ENCODE results near the gene CDK5RAP1. TPM values are rescaled to one million over a fixed set of nuclear protein-coding genes. Genes with fewer than 3 reads are reported as not detected.

Gene CDK5RAP1
- total and polyA plus RNA-seq, 10 donors: 21.3 to 93.0 (median 33.7) TPM

DNA sequence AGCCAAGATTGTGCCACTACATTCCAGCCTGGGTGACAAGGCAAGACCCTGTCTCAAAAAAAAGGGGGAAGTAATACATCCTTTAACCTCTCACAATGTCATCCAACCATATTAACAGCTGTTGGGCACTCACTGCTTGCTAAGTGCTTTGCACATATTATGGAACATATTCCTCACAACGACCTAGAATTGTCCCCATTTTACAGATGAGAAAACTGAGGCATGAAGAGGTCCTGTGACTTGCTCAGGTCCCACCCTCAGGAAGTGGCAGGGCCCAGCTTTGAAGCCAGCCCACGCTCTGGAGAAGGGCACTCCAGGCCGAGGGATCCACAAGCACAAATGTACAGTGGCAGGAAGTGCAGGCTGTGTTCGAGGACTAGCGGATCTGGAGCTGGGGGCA lies 85.0 kb downstream of the CDK5RAP1 start:
- no peak for DNase-seq
- intact Hi-C loops (cut with DNase I; ENCODE audit: low total_unique reads): no loop called here
- 69 to 77% (median 74%) methylated on average over 5 of the region's 5 CpGs for WGBS, 5 donors

DNA sequence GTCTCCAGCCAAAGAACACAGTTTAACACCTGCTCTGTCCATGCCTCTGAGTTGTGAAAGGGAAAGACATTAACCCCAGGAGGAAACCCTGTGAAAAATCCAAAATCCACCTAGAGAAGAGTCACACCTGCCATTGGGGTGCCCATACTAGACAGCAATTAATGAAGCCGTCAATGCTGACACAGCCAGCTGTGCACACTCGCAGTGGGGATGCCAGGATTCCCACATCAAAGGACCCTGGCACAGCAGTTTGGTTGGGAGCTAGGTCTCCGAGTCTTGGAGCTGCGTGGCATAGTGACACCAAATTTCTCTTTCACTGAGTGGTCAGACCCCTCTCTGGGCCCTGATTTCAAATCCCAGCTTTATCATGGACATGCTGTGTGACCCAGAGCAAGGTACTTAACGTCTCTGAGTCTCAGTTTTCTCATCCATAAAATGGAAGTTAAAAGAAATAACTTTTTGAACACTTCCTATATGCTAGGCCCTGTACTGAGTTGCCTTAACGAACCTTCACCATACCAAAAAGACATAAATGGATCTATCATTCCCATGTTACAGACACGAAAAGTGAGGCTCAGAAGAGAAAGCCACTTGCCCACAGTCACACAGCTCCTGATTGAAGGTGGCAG lies 87.5 kb downstream of the CDK5RAP1 start:
- peaks cover 0 to 21% (median 0%) of the 10 kb centered on the region in 7 donors for H3K27me3 ChIP-seq (replicated peaks in 1 of 7)
- intact Hi-C loops (cut with DNase I; ENCODE audit: low total_unique reads): no loop called here
- H3K27ac ChIP-seq: no peak overlapping the region
- DNase-seq: no peak
- H3K9me3 ChIP-seq: no peaks in the 10 kb centered on the region
- peaks cover 0 to 8% (median 0%) of the 10 kb centered on the region in 6 donors for H3K4me1 ChIP-seq
- TF ChIP-seq POLR2A (IDR thresholded peaks at IDR 0.05) (no peak), POLR2AphosphoS5 (IDR thresholded peaks at IDR 0.05) (no peak)
- TF ChIP-seq, protein P1, sequence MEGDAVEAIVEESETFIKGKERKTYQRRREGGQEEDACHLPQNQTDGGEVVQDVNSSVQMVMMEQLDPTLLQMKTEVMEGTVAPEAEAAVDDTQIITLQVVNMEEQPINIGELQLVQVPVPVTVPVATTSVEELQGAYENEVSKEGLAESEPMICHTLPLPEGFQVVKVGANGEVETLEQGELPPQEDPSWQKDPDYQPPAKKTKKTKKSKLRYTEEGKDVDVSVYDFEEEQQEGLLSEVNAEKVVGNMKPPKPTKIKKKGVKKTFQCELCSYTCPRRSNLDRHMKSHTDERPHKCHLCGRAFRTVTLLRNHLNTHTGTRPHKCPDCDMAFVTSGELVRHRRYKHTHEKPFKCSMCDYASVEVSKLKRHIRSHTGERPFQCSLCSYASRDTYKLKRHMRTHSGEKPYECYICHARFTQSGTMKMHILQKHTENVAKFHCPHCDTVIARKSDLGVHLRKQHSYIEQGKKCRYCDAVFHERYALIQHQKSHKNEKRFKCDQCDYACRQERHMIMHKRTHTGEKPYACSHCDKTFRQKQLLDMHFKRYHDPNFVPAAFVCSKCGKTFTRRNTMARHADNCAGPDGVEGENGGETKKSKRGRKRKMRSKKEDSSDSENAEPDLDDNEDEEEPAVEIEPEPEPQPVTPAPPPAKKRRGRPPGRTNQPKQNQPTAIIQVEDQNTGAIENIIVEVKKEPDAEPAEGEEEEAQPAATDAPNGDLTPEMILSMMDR (IDR thresholded peaks at IDR 0.05 in 8 of 11, conservative IDR thresholded peaks at IDR 0.05 in 3 of 11): no peak
- WGBS, 5 donors: 76 to 87% (median 83%) methylated on average over 7 of the region's 7 CpGs
- no peaks in the 10 kb centered on the region for H3K36me3 ChIP-seq
- H3K4me3 ChIP-seq: no peak overlapping the region

More for the DNA sequence above, 85.0 kb downstream of the CDK5RAP1 start:
- H3K4me3 ChIP-seq: no peak overlapping the region
- TF ChIP-seq, protein P1 (IDR thresholded peaks at IDR 0.05 in 8 of 11, conservative IDR thresholded peaks at IDR 0.05 in 3 of 11): no peak
- TF ChIP-seq POLR2AphosphoS5 (IDR thresholded peaks at IDR 0.05) (no peak), POLR2A (IDR thresholded peaks at IDR 0.05) (no peak)
- H3K36me3 ChIP-seq: no peaks in the 10 kb centered on the region
- H3K27me3 ChIP-seq (replicated peaks in 1 of 7): peaks cover 0 to 32% (median 0%) of the 10 kb centered on the region in 7 donors
- no peaks in the 10 kb centered on the region for H3K9me3 ChIP-seq
- H3K4me1 ChIP-seq: peaks cover 0 to 3% (median 0%) of the 10 kb centered on the region in 6 donors
- H3K27ac ChIP-seq: no peak overlapping the region

DNA sequence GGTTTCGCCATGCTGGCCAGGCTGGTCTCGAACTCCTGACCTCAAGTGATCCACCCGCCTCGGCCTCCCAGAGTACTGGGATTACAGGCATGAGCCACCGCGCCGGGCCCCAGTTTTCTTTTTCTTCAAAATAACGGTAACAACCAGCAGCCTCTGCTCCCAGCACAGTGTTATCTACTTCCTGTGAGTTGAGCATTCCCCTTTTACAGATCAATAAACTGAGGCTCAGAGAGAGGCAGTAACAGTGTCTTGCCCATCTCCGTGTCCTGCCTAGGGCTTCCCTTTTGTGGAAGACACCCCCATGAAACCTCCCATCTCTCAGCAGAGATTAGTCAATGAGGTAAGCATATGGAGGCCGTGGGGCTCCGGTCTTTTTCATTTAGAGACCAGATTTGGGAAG lies 88.7 kb downstream of the CDK5RAP1 start:
- no peak for DNase-seq
- TF ChIP-seq POLR2A (IDR thresholded peaks at IDR 0.05) (no peak), POLR2AphosphoS5 (IDR thresholded peaks at IDR 0.05) (no peak)
- TF ChIP-seq, protein P1 (IDR thresholded peaks at IDR 0.05 in 8 of 11, conservative IDR thresholded peaks at IDR 0.05 in 3 of 11): no peak
- 88 to 94% (median 91%) methylated on average over 11 of the region's 11 CpGs for WGBS, 5 donors

DNA sequence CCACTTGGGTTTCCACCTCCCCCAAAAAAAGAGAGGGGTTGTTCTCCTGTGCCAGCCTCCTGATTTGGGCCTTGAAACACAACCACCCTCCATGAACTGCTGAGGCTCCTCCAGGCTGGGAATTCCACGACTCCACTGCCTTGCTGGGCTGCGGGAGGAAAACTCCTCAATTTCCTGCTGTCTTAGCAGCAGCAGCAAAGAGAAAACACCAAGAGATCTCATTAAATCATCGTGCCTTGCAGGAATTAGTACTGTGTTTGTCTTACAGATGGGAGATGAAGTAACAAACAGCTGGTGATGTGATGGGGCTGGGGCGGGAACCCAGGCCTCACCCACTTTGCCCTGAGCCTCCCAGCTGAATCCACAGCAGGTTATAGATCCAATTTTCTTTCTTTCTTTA lies 89.3 kb downstream of the CDK5RAP1 start:
- intact Hi-C loops (cut with DNase I; ENCODE audit: low total_unique reads): no loop called here
- no peak overlapping the region for H3K4me3 ChIP-seq
- WGBS, 5 donors: 65 to 90% (median 77%) methylated on average over 4 of the region's 4 CpGs
- H3K36me3 ChIP-seq: no peaks in the 10 kb centered on the region
- H3K4me1 ChIP-seq: peaks cover 0 to 8% (median 0%) of the 10 kb centered on the region in 6 donors
- no peak for DNase-seq
- TF ChIP-seq, protein P1 (IDR thresholded peaks at IDR 0.05 in 8 of 11, conservative IDR thresholded peaks at IDR 0.05 in 3 of 11): no peak
- no peak for TF ChIP-seq POLR2A (IDR thresholded peaks at IDR 0.05)
- H3K27ac ChIP-seq: no peak overlapping the region
- H3K27me3 ChIP-seq (replicated peaks in 1 of 7): peaks cover 0 to 8% (median 0%) of the 10 kb centered on the region in 7 donors
- no peaks in the 10 kb centered on the region for H3K9me3 ChIP-seq

More for the DNA sequence above, 88.7 kb downstream of the CDK5RAP1 start:
- Histone ChIP-seq H3K4me3 (no peak overlapping the region), H3K9me3 (no peaks in the 10 kb centered on the region), H3K4me1 (peaks cover 0 to 8% (median 0%) of the 10 kb centered on the region in 6 donors), H3K27ac (no peak overlapping the region), H3K27me3 (replicated peaks in 1 of 7) (peaks cover 0 to 13% (median 0%) of the 10 kb centered on the region in 7 donors), H3K36me3 (no peaks in the 10 kb centered on the region)
- intact Hi-C loops (cut with DNase I; ENCODE audit: low total_unique reads): no loop called here

All from spleen (tissue), 11 donors.